Fibroblast of lung (primary cell): Measurements from ENCODE around the gene GPR156.
"Not testable (repeated sequence)": the region's sequence is repeated elsewhere in the genome, so short reads cannot be mapped to it uniquely, and the experiment has no call there.

Experiments used
- CTCF ChIP-seq, 2 donors: IDR thresholded peaks in 1 of 2; conservative IDR thresholded peaks in 1 of 2; 1 replicate in 1 of 2; 2 replicates in 1 of 2; pipeline ENCODE4 v1.5.1; 2011 to 2012; ENCODE audit warnings: low read length in 2 of 2, control low read depth in 1 of 2, inconsistent platforms in 1 of 2, low read depth in 1 of 2, mild to moderate bottlenecking in 1 of 2
- EZH2 ChIP-seq: IDR thresholded peaks from 2 replicates; pipeline ENCODE4 v1.5.1; 2012; ENCODE audit warnings: low read length, control low read depth, mild to moderate bottlenecking; ENCODE audit errors: missing control alignments

GRCh38 chr3:120291552-120291951 lies 6.5 kb upstream of the GPR156 start:
- TF ChIP-seq CTCF (conservative IDR thresholded peaks at IDR 0.05 in 1 of 2, IDR thresholded peaks at IDR 0.05 in 1 of 2; ENCODE audit: low read depth in 1 of 2, low read length in 2 of 2); EZH2: not testable (repeated sequence)
